Measurements from ENCODE around the gene XPR1.

XPR1 gene

GRCh38 chr1:180728472-180729106, 96.8 kb downstream of the XPR1 start:
- no peaks in the 10 kb centered on the region for H3K9me2 ChIP-seq (replicated peaks; ENCODE audit: control insufficient read depth, low read length)
- H3K36me3 ChIP-seq (ENCODE audit: control insufficient read depth, low read length), result no peaks in the 10 kb centered on the region
- H3K27ac ChIP-seq (ENCODE audit: low read depth, low read length), result no peak overlapping the region
- no peak overlapping the region for H3K4me3 ChIP-seq (ENCODE audit: low read length)
- no peaks in the 10 kb centered on the region for H3K79me2 ChIP-seq (ENCODE audit: control insufficient read depth, low read length)
- no peaks in the 10 kb centered on the region for H4K20me1 ChIP-seq (ENCODE audit: control insufficient read depth, insufficient read depth, low read depth, low read length)
- no peak overlapping the region for H3K4me2 ChIP-seq (ENCODE audit: low read length)
- H3F3A ChIP-seq (ENCODE audit: control insufficient read depth, insufficient read depth), result no peaks in the 10 kb centered on the region
- no peaks in the 10 kb centered on the region for H3K4me1 ChIP-seq (ENCODE audit: control insufficient read depth, low read length)
- TF ChIP-seq CTCF (IDR thresholded peaks at IDR 0.05; ENCODE audit: low read depth, low read length, poor library complexity, severe bottlenecking) (no peak), EZH2phosphoT487 (IDR thresholded peaks at IDR 0.05; ENCODE audit: borderline replicate concordance, low read length) (no peak)
- no peaks in the 10 kb centered on the region for H3K27me3 ChIP-seq (ENCODE audit: control insufficient read depth, low read length)
- H3K9me3 ChIP-seq (ENCODE audit: control insufficient read depth, insufficient read depth, low read length), result peaks cover 12% of the 10 kb centered on the region; the same call in 1 of the 2 replicates

- H3K4me1 ChIP-seq (ENCODE audit: control insufficient read depth, low read length), result no peaks in the 10 kb centered on the region
- H3K4me2 ChIP-seq (ENCODE audit: low read length), result no peak overlapping the region
- H3F3A ChIP-seq (ENCODE audit: control insufficient read depth, insufficient read depth), result no peaks in the 10 kb centered on the region
- no peaks in the 10 kb centered on the region for H3K36me3 ChIP-seq (ENCODE audit: control insufficient read depth, low read length)
- TF ChIP-seq EZH2phosphoT487 (IDR thresholded peaks at IDR 0.05; ENCODE audit: borderline replicate concordance, low read length) (no peak), CTCF (IDR thresholded peaks at IDR 0.05; ENCODE audit: low read depth, low read length, poor library complexity, severe bottlenecking) (no peak)
- no peak overlapping the region for H3K27ac ChIP-seq (ENCODE audit: low read depth, low read length)
- H3K9me3 ChIP-seq (ENCODE audit: control insufficient read depth, insufficient read depth, low read length), result peaks cover 22% of the 10 kb centered on the region
- no peaks in the 10 kb centered on the region for H3K27me3 ChIP-seq (ENCODE audit: control insufficient read depth, low read length)
- H3K9me2 ChIP-seq (replicated peaks; ENCODE audit: control insufficient read depth, low read length), result no peaks in the 10 kb centered on the region
- H3K79me2 ChIP-seq (ENCODE audit: control insufficient read depth, low read length), result no peaks in the 10 kb centered on the region
- no peak overlapping the region for H3K4me3 ChIP-seq (ENCODE audit: low read length)
- no peaks in the 10 kb centered on the region for H4K20me1 ChIP-seq (ENCODE audit: control insufficient read depth, insufficient read depth, low read depth, low read length)
Measured at GRCh38 chr1:180731131-180731530, 99.3 kb downstream of the XPR1 start.

GRCh38 chr1:180732866-180733265, 101.0 kb downstream of the XPR1 start:
- H4K20me1 ChIP-seq (ENCODE audit: control insufficient read depth, insufficient read depth, low read depth, low read length), result no peaks in the 10 kb centered on the region
- H3K4me2 ChIP-seq (ENCODE audit: low read length), result no peak overlapping the region
- no peak overlapping the region for H3K27ac ChIP-seq (ENCODE audit: low read depth, low read length)
- H3K27me3 ChIP-seq (ENCODE audit: control insufficient read depth, low read length), result no peaks in the 10 kb centered on the region
- no peaks in the 10 kb centered on the region for H3K9me2 ChIP-seq (replicated peaks; ENCODE audit: control insufficient read depth, low read length)
- H3K36me3 ChIP-seq (ENCODE audit: control insufficient read depth, low read length), result no peaks in the 10 kb centered on the region
- H3K79me2 ChIP-seq (ENCODE audit: control insufficient read depth, low read length), result no peaks in the 10 kb centered on the region
- no peak overlapping the region for H3K4me3 ChIP-seq (ENCODE audit: low read length)
- TF ChIP-seq EZH2phosphoT487 (IDR thresholded peaks at IDR 0.05; ENCODE audit: borderline replicate concordance, low read length), result no peak
- no peak for TF ChIP-seq CTCF (IDR thresholded peaks at IDR 0.05; ENCODE audit: low read depth, low read length, poor library complexity, severe bottlenecking)
- H3K4me1 ChIP-seq (ENCODE audit: control insufficient read depth, low read length), result no peaks in the 10 kb centered on the region
- no peaks in the 10 kb centered on the region for H3F3A ChIP-seq (ENCODE audit: control insufficient read depth, insufficient read depth)
- H3K9me3 ChIP-seq (ENCODE audit: control insufficient read depth, insufficient read depth, low read length), result peaks cover 22% of the 10 kb centered on the region

Measured in DOHH2 (cell line).